Transverse colon (tissue), 3 donors: ENCODE results near the gene FUT3.

Source experiments
- EP300 ChIP-seq: sonication (generic); formaldehyde crosslinking; IDR thresholded peaks from one replicate; pipeline ENCODE4 v1.6.1; 2017; ENCODE audit warnings: antibody characterized with exemption, low read depth
- POLR2A ChIP-seq: fragments of 450-650 bp; IDR thresholded peaks from one replicate; pipeline ENCODE4 v1.6.1; 2016; ENCODE audit warnings: antibody characterized with exemption, mild to moderate bottlenecking, moderate library complexity
- TF ChIP-seq, protein P1 (sequence below), 5 experiments: fragments of 200-600 bp in 3 of 5; fragments of 450-650 bp in 2 of 5; sonication (generic) in 3 of 5; IDR thresholded peaks; 1 replicate in 2 of 5; 2 replicates in 3 of 5; pipeline ENCODE4 v1.5.1; 2016 to 2017; ENCODE audit warnings: antibody characterized with exemption in 5 of 5, inconsistent platforms in 3 of 5, mild to moderate bottlenecking in 2 of 5, moderate library complexity in 1 of 5

DNA sequence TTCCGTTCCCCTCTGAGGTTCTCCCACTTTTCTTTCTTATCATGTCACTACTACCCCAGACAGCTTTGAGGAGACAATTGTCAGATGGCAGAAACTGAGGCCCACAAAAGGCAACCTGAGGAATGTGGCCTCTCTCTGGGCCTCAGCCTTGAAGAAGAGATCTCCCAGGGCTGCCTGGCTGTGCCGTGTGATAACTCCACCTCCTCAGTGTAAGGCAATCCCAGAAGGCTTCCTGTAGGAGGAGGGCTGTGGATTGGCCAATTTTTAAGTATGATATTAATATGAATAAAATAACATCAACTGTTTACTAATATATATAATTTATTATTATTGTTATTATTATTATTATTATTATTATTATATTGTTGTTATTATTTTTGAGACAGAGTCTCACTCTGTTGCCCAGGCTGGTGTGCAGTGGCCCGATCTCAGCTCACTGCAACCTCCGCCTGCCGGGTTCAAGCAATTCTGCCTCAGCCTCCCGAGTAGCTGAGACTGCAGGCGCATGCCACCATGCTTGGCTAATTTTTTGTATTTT, 55.8 kb downstream of the FUT3 start:
- TF ChIP-seq POLR2A (no peak), EP300 (no peak)
- TF ChIP-seq, protein P1, sequence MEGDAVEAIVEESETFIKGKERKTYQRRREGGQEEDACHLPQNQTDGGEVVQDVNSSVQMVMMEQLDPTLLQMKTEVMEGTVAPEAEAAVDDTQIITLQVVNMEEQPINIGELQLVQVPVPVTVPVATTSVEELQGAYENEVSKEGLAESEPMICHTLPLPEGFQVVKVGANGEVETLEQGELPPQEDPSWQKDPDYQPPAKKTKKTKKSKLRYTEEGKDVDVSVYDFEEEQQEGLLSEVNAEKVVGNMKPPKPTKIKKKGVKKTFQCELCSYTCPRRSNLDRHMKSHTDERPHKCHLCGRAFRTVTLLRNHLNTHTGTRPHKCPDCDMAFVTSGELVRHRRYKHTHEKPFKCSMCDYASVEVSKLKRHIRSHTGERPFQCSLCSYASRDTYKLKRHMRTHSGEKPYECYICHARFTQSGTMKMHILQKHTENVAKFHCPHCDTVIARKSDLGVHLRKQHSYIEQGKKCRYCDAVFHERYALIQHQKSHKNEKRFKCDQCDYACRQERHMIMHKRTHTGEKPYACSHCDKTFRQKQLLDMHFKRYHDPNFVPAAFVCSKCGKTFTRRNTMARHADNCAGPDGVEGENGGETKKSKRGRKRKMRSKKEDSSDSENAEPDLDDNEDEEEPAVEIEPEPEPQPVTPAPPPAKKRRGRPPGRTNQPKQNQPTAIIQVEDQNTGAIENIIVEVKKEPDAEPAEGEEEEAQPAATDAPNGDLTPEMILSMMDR (IDR thresholded peaks at IDR 0.05), result no peak
